DOHH2 (cell line): ENCODE results near the gene CATSPERB.
"Not testable (repeated sequence)": the region's sequence is repeated elsewhere in the genome, so short reads cannot be mapped to it uniquely, and the experiment has no call there.

Source experiments
- CTCF ChIP-seq: fragments of 200-600 bp; sonication (generic); IDR thresholded peaks from one replicate; pipeline ENCODE4 v1.5.1; 2014; ENCODE audit warnings: antibody characterized with exemption, mild to moderate bottlenecking, low read depth, low read length; ENCODE audit not compliant: poor library complexity, severe bottlenecking
- EZH2phosphoT487 ChIP-seq: fragments of 200-600 bp; sonication (generic); IDR thresholded peaks from 2 replicates; pipeline ENCODE4 v1.6.1; 2017; ENCODE audit warnings: borderline replicate concordance, mild to moderate bottlenecking, antibody characterized with exemption, low read length, moderate library complexity, mixed read lengths

- TF ChIP-seq CTCF, EZH2phosphoT487: not testable (repeated sequence)
Observed at GRCh38 chr14:91687436-91687835, 44.5 kb downstream of the CATSPERB start.
